ENCODE data around the gene DUT. TPM values are rescaled to one million over a fixed set of nuclear protein-coding genes. Genes with fewer than 3 reads are reported as not detected.
A peak's percentile ranks its signal among the peaks of the same experiment; 100 is the strongest.

DUT gene
- total and polyA plus RNA-seq, 9 of the 15 experiments (the other 6 are each of a cell fraction or from before 2014, with no cell fraction given), result 13.9 to 235 (median 94.9) TPM

DNA sequence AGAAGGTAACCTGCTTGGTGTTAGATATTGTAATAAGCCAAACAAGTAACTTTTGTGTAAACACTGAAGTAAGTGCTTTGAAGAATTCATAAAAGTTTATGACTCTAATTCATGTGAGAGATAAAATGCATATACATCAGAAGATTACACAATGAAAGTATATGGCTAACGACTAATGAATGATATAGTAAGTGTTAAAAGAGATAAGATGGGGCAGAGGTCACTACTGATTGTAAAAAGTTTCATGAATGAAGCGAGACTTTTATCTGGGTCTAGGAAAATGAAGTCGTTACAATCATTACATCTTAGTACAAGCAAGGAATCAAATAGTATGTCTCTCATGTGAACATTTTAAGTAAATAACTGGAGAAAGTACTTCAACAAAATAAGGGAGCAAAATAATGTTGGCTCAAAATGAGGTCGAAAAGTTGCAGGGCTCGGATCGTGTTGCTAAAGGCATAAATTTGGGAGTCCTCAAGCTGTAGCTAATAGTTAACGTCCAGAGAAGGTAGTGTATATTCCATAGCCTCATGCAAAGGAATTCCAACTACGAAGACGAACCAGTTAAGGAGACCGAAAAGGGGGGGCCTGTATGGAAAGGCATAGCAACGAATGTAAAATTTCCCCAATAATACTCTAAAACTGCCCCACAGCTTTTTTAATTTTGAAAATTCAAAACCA lies 984 bp upstream of the DUT start:
- FAIRE-seq (no peak), ATAC-seq (no peak), DNase-seq (ENCODE audit: extremely low read depth in 1 of 4, low spot score in 3 of 4) (no peak)
- Histone ChIP-seq H3K9ac (ENCODE audit: insufficient read depth in 1 of 2, low read depth in 2 of 2, low read length in 2 of 2) (peak overlapping the region in 1 of 2 experiments; percentile 85; a peak in 2 of 4 replicates), H3K4me2 (ENCODE audit: insufficient read depth, low read length) (peak overlapping the region; percentile 80), H3K4me3 (peak overlapping the region; percentile 88), H3K9me3 (replicated peaks; ENCODE audit: control insufficient read depth, insufficient read depth, low read depth, low read length) (no peaks in the 10 kb centered on the region), H3K36me3 (ENCODE audit: control insufficient read depth, insufficient read depth, low read length) (peaks cover 27% of the 10 kb centered on the region), H3K4me1 (replicated peaks in 1 of 2; ENCODE audit: control insufficient read depth in 2 of 2, insufficient read depth in 2 of 2, low read length in 2 of 2) (peaks cover 0 to 12% of the 10 kb centered on the region in 2 experiments; a peak in 3 of 5 replicates), H3K27ac (ENCODE audit: extremely low read depth, low read depth, low read length) (peak overlapping the region; percentile 89), H2AFZ (ENCODE audit: low read depth, low read length) (peak overlapping the region; percentile 88), H3K27me3 (ENCODE audit: control insufficient read depth in 2 of 2, insufficient read depth in 2 of 2, low read length in 2 of 2) (no peaks in the 10 kb centered on the region), H3K9me1 (ENCODE audit: control insufficient read depth, insufficient read depth, low read length) (no peaks in the 10 kb centered on the region), H4K20me1 (replicated peaks; ENCODE audit: control insufficient read depth, insufficient read depth, low read length) (no peaks in the 10 kb centered on the region), H3K79me2 (ENCODE audit: control insufficient read depth, insufficient read depth, low read length) (peaks cover 56% of the 10 kb centered on the region)
- POLR2A ChIA-PET, result interaction anchor here (0.8 kb wide), 1 partner anchor 11 kb away, joined by 3 read pairs; no protein-coding TSS in a partner anchor
- in situ Hi-C loops (cut with MboI) (no loop called here), intact Hi-C loops (cut with micrococcal nuclease) (no loop called here)
- CTCF ChIA-PET (ENCODE audit: low intra/inter-chr PET ratio), result no interaction called here
- TSS peak; percentile 76 for BruUV-seq (replicated peaks)
- under 1% methylated on average over 11 of the region's 11 CpGs for WGBS (ENCODE audit: insufficient coverage, low coverage, missing lambda C conversion rate)
- no peak for TF ChIP-seq RBM34 (IDR thresholded peaks at IDR 0.05; ENCODE audit: borderline replicate concordance, insufficient read depth, low read length)
- TF ChIP-seq ARID2 (IDR thresholded peaks at IDR 0.05), result no peak
- TF ChIP-seq, protein P1, sequence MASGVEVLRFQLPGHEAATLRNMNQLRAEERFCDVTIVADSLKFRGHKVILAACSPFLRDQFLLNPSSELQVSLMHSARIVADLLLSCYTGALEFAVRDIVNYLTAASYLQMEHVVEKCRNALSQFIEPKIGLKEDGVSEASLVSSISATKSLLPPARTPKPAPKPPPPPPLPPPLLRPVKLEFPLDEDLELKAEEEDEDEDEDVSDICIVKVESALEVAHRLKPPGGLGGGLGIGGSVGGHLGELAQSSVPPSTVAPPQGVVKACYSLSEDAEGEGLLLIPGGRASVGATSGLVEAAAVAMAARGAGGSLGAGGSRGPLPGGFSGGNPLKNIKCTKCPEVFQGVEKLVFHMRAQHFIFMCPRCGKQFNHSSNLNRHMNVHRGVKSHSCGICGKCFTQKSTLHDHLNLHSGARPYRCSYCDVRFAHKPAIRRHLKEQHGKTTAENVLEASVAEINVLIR (CRISPR knock-in tag; IDR thresholded peaks at IDR 0.05), result no peak
- TF ChIP-seq ZNF347 (CRISPR knock-in tag; IDR thresholded peaks at IDR 0.05; ENCODE audit: low read depth), result no peak
- no peak for TF ChIP-seq PHF21A (IDR thresholded peaks at IDR 0.05; ENCODE audit: borderline replicate concordance, low read depth)
- TF ChIP-seq, protein P2, sequence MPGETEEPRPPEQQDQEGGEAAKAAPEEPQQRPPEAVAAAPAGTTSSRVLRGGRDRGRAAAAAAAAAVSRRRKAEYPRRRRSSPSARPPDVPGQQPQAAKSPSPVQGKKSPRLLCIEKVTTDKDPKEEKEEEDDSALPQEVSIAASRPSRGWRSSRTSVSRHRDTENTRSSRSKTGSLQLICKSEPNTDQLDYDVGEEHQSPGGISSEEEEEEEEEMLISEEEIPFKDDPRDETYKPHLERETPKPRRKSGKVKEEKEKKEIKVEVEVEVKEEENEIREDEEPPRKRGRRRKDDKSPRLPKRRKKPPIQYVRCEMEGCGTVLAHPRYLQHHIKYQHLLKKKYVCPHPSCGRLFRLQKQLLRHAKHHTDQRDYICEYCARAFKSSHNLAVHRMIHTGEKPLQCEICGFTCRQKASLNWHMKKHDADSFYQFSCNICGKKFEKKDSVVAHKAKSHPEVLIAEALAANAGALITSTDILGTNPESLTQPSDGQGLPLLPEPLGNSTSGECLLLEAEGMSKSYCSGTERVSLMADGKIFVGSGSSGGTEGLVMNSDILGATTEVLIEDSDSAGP (CRISPR knock-in tag; IDR thresholded peaks at IDR 0.05), result no peak
- 0 out of 2 replicates have a peak, but pooled peaks have one; percentile 22 for TF ChIP-seq NR2C1 (IDR thresholded peaks at IDR 0.05)
- TF ChIP-seq NR2C1 (tag; IDR thresholded peaks at IDR 0.05), result no peak
- TF ChIP-seq NFXL1 (CRISPR knock-in tag; IDR thresholded peaks at IDR 0.05), result no peak
- TF ChIP-seq FOXA3 (CRISPR knock-in tag; conservative IDR thresholded peaks at IDR 0.05 in 1 of 2, IDR thresholded peaks at IDR 0.05 in 1 of 2), result no peak
- TF ChIP-seq CEBPB (tag; IDR thresholded peaks at IDR 0.05), result peak; percentile 41; the same call in 1 of the 2 replicates
- no peak for TF ChIP-seq ZNF780A (CRISPR knock-in tag; IDR thresholded peaks at IDR 0.05)
- TF ChIP-seq ZNF707 (CRISPR knock-in tag; conservative IDR thresholded peaks at IDR 0.05), result no peak
- TF ChIP-seq BRD4 (IDR thresholded peaks at IDR 0.05), result no peak; the same call in 1 of the 2 replicates
- TF ChIP-seq, protein P3, sequence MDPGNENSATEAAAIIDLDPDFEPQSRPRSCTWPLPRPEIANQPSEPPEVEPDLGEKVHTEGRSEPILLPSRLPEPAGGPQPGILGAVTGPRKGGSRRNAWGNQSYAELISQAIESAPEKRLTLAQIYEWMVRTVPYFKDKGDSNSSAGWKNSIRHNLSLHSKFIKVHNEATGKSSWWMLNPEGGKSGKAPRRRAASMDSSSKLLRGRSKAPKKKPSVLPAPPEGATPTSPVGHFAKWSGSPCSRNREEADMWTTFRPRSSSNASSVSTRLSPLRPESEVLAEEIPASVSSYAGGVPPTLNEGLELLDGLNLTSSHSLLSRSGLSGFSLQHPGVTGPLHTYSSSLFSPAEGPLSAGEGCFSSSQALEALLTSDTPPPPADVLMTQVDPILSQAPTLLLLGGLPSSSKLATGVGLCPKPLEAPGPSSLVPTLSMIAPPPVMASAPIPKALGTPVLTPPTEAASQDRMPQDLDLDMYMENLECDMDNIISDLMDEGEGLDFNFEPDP (CRISPR knock-in tag; IDR thresholded peaks at IDR 0.05), result no peak

All from K562 (cell line).